Ammon's horn (tissue), 1 donor: ENCODE results near the gene CNTNAP2.
"Not testable (repeated sequence)": the region's sequence is repeated elsewhere in the genome, so short reads cannot be mapped to it uniquely, and the experiment has no call there.

Experiments
- DNase-seq: peaks from one replicate; pipeline ENCODE4 v3.0.0-alpha.2; 2016; ENCODE audit warnings: low spot score

The CNTNAP2 gene

DNA sequence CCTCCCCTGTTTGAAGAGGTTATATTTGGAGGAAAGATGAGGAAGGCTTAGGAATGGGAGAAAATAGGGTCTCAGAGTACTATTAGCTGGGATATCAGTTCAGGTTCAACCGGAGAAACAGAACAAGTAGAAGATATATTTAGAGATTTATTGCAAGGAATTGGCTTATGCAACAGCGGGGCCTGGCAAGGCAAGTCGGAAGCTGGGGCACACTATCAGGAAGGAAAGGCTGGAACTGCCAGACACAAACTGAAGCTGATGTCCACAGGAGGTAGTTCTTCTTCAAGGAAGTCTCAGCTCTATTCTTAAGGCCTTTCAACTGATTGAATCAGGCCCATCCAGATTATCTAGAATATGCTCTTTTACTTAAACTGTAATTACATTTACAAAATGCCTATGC, 1534.4 kb downstream of the CNTNAP2 start:
- DNase-seq: no peak

DNA sequence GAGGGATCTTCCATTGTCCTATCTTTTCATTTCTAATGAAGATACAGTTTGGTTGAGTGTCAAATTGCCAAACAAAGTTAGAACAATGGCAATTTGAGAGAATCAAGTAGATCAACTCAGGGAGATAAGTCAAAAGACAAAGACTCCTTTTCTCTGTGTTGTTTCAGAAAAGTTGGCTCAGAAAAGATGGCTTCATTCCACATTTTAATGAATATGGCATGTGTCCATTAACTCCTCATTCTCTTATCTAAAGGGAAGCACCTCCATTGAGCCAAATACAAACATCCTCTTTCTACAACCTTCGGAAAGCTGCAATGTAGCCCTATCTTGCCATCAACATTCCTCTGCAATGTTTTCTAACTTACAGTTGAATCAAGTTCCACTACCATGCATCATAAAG, 1535.0 kb downstream of the CNTNAP2 start:
- no peak for DNase-seq

DNA sequence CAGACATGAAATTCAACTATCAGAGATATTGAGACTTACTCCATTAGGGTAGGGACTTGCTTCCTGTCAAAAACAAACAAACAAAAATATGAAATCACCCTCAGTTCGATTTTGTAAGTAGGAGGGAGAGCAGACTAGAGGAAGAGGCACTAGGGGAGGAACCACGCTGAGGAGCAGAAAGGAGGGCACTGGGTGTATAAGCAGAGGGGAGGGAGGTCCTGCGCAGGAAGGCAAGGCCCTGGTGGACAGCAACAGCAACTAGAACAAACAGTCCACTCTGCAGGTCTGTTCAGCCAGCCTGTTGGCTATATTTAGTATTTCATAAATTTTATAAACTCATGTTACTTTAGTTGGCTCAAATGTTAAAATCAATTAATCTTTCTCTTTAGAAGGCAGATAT, 1536.9 kb downstream of the CNTNAP2 start:
- no peak for DNase-seq

DNA sequence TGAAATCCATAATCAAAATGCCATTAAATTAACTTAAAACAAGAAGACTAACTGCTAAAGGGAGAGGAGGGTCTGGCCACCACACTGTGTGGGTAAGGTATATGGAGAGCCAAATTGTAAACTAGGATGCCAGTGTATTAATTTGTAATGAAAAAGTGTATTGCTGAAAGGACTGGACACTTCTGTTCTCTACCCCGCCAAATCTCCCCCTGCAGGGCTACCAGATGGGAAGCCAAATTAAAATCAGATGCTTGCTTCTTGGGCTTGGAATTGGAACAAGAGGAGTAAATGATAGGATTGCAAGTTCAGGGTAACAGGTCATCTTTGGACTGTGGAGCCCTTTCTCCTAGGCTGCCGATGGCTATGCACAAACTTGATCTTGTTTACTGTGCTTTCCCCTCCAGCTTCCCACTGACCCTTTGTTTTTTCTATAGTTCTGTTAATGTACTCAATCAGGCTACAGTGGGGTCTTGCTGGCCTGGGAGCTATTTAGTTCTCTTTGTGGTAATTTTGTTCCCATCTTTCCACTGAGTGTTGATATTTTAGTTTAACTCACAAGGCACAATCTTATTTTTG, 1541.9 kb downstream of the CNTNAP2 start:
- DNase-seq: no peak

DNA sequence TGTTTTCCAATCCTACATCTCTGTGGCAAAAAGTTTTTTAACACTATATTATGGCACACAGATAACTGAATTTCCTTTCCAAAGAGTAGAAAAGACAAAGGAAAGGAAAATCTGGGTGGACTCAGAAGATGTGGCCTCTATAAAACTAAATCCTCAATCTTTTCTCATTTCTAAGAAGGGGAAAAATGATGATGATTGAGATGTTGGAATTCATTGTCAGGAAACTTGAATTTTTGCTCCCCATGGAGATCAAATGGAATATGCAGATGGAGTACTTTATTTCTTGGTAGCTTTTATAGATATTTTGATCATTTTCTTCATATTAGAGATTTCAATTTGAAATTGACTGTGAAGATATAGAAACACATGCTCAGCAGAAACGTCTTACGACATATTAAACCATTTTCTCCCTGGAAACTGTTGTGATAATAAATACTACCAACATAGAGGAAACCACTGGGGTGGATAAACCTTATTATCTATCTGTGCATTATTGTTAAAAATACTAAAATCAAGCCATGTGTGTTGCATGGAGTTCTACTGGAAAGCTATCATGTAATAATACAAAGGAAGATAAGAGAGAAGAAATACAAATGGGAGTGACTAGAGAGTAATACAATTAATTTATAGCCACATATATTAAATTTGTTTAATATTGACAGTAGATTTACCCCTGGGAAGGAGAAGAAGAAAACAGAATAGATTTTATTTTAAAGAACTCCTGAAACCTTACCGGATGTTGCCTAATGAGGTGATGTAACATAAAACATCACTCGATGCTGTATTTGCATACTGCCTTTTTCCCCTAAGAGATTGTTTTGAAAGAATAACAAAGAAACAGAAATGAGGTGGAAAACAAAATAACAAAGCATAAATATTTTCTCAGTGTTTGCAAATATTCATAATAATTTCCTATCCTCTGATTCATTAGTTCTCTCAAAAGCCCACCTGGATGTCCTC, 1542.7 kb downstream of the CNTNAP2 start:
- DNase-seq: no peak

DNA sequence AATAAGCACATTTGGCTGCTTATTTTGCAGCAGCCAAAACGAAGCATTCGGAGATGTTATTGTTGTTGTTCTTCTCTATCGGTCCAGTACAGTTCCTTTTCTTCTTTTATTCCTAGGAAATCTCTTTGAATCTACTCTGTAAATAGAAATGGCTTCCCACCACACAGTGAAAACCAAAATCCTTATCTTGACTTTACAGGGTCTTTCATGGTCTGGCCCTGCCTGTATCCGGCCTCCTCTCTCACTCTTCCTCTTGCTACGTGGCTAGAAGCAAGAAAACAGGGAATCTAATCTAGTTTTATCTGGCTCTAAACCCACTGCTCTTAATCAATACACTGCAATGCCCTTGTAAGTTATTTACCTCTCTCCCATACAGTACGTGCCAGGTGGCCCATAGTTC, 1547.9 kb downstream of the CNTNAP2 start:
- no peak for DNase-seq

DNA sequence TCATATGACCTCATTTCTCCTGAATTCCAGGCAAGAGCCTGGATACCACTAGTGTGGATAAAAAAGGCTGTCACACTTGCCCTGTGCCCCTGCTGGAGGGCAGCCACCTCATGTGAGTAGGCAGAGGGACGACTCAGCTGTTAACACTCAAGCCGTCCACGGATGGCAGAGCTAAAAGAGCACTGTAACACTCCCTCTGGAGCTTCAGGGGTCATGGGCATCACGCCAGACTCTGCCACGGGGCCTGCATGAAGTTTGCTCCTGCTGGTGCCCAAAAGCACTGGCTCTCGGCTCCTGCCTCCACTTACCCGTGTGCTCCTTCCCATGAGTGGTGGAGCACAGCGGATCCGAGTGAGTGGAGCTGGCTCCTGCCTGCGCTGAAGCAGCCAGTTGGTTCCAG, 1554.2 kb downstream of the CNTNAP2 start:
- no peak for DNase-seq

DNA sequence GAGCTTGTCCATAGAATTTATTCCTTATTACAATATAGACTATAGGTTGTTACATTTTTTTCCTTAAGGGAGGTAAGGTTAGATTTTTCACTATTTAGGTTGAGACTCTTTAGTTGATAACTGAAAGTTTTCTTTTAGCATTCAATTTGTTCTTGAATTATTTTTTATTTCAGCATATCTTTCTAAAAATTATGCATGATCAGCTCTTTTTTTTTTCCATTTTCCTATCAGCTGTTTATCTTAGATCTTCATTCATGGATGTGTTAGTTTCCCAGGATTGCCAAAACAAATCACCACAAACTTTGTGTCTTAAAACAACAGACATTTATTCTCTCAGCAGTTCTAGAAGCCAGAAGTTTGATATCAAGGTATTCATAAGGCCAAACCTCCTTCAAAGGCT, 1558.1 kb downstream of the CNTNAP2 start:
- no peak for DNase-seq

DNA sequence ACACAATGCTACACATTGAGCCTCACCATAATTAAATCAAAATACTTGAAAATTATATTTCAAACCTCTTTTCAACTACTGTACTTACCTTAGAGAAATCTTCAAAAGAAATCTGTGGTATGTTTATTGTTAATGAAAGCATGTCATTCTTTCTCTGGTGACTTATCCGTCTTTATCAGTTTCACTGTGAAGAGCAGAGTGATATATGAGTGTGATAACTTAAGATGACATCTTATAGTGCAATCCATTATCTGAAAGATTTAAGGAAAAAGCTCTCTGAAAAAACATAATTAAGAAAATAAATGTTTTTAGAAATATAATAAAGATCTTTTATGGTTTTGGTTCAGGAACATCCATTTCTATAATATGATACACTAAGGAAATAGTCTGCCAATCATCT, 1562.3 kb downstream of the CNTNAP2 start:
- DNase-seq: no peak

DNA sequence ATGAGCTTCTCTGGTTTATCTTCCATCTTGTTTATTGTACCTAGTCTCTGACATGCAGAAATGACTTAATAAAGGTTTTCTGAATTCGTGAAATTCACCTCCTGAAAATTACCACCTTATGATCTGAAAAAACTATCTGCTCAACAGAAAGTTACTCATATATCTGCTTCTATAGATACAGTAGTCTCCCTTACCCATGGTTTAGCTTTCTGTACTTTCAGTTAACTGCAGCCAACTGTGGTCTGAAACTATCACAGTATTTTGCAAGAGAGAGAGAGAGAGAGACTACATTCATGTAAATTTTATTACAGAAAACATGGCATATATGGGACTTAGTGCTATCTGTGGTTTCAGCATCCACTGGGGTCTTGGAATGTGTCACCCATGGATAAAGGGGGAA, 1564.9 kb downstream of the CNTNAP2 start:
- DNase-seq: no peak

DNA sequence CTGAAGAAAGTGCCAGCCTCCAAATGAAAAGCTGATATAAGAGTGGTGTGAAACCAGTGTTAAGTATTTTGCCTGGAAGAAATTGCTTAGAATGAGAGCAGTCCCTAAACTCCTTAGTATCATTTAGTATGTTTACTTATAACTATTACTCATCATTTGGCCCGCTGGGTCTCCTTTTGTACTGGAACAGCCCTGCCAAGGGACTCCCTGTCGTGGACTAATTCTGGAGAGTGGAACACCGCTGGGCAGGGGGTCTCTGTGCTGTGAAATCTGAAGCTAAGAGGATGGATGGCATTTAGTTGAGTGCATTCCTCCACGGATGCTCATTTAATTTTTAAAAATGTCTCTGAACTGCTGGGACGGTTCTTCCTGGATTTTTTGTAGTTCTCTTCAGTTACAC, 1584.1 kb downstream of the CNTNAP2 start:
- DNase-seq: no peak

DNA sequence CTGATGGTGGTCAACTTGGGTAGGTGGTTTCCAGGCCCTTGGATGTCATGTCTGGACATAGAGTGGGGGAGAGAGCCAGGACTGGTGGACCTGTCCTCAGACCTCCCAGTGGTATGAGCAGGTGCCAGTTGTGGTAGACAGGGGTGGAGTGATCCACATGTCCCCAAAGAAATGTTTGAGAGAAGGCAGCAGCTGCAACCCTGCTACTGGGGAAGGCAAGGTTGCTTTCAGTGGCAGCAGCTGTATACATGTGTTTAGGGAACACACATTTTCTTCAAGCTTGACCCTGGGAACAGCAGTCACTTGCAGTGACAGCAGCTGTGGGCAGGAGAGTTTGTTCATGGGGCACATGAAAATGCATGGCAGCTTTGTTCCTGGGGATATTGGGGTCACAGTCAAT, 1591.3 kb downstream of the CNTNAP2 start:
- no peak for DNase-seq

DNA sequence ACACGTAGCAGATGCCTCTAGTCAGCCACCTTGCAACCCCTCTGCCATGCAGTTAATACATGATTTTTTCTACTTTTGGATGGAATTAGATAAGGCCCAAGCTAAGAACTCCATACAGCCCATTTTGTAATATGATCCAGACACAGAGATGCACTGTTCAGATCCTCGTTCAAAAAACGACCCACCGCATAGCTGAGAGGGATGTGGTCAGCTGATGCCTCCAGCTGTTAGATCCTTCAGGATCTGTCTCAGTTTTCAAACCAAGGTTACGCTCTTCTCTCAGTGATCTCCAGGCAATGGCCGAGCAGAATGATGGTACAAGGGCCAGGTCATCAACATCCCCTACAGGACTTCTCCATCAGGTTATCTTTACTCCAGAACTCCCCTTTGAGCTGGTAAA, 1592.3 kb downstream of the CNTNAP2 start:
- no peak for DNase-seq

DNA sequence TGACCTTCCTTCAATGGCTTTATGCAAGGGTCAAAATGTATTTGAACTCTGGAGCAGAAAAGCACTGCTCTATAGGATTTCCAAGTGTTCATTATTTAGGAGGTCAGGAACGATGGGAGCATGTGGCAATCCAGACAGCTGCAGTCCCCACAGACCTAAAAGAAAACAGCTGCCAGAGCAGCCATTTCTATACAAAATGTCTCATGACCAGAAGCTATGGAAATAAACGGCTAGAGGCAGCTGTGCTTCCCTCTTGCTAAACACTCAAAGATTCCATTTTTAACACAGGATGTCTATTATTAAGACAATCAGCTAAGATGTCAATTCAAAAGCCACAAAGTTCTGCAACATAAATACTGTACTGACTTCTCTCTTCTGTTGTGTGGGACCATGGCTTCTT, 1594.8 kb downstream of the CNTNAP2 start:
- no peak for DNase-seq

DNA sequence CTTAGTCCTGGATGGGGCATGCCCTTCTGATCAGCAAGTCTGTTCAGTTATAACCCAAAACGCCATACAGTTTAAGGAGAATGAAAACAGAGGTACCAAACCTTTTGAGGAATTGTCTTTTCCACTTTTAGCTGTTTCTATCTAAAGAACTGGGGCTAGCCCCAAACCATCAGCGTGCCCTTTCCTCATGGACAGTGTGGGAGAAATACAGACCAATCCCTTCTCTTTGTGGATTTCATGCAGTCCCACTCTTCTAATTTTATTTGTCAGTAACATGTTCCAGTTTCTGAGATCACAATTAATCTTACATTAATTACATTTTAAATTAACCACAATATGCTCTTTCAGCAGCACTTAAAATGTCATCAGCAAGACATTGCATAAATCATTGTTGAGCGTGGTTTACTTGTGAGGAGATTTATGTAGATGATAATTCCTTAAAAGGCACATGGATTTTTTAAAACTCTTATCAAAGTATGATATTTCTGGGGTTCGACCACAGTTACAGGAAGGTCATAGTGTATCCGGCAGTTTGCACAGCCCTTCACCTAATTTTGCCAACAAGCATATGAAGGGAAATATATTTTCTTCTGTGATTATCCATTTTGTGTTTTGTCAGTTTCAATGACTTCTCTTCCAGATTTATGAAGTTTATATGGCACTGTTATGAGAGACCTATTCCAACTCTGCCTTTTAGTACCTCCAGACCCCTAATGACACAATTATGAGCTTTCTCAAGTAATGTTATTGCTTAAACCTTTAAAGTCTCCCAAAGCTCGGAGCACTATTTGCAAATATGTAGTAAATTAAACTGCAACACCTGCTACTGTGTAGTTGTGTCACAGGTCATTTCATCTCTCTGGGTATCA, 1605.6 kb downstream of the CNTNAP2 start:
- DNase-seq: no peak

DNA sequence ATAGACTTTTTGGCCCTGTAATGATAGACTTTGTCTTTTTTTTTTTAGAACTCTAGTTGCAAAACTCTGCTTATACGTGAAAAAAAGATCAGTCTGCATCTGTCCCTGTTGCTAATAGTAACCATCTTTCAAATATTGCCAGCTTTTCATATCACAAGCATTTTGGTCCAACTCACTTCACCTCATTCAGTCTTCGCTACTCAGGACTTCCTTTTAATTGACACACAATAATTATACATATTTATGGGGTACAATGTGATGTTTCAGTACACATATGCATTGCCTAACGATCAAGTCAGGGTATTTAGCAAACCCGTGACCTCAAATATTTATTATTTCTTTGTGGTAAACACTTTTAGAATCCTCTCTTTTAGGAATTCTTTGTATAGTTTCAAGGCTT, 1606.9 kb downstream of the CNTNAP2 start:
- DNase-seq: no peak

DNA sequence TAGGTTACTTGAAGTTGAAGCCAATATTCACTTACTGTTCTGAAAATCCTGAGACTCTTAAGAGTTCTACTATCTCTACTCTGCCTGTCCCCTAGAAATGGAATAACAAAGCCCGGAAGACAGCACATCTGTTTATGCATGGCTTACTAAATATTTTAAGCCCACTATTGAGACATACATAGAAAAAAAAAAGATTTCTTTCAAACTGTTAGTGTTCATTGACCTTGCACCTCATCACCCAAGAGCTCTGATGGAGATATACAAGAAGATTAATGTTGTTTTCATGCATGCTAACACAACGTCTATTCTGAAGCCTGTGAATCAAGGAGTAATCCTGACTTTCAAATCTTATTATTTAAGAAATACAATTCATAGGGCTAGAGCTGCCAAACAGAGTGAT, 1614.7 kb downstream of the CNTNAP2 start:
- no peak for DNase-seq

DNA sequence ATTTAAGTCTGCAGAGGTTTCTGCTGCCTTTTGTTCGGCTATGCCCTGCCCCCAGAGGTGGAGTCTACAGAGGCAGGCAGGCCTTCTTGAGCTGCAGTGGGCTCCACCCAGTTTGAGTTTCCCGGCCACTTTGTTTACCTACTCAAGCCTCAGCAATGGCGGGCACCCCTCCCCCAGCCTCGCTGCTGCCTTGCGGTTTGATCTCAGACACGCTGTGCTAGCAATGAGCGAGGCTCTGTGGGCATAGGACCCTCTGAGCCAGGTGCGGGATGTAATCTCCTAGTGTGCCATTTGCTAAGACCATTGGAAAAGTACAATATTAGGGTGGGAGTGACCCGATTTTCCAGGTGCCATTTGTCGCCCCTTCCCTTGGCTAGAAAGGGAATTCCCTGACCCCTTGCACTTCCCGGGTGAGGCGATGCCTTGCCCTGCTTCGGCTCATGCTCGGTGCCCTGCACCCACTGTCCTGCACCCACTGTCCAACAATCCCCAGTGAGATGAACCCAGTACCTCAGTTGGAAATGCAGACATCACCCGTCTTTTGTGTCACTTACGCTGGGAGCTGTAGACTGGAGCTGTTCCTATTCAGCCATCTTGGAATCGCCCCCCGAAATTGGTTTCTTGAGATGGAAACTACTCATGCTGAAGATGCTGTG, 1621.1 kb downstream of the CNTNAP2 start:
- DNase-seq: not testable (repeated sequence)

DNA sequence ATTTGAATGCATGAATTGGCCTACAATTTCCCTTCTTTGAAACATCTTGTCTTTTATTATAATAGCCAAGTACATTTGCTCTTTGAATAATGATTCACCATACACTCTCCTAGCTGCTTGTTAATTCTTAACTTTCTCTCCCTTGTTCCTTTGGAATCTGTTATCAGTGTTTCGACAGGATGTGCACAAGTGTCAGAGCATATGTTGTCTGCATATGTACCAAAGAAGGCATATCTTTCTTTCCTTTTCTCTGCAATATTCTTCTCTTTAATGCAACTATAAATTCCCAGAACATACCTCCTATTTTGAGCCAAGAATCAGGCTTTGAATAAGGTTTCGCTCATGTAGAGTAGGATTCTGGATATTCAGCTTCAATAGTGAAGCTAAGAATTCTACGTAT, 1625.7 kb downstream of the CNTNAP2 start:
- DNase-seq: no peak

DNA sequence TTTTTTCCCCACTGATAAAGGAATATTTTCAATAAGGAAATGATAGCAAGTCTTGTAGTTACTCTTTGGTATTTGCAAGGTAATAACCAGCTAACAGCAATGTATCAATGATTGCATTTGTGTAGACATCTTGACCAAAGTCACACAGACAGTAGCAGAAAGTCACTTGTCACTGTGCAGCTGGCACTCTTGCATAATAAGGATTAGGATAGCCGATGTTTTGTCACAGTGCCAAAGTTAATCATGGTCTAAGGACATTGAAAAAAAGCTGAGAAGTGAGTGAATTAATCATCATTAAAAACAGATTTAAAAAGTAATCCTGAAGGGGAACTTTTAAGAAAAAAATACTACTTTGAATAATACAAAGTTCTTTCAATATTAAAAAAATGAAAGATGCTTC, 1639.7 kb downstream of the CNTNAP2 start:
- peak; percentile 22 for DNase-seq

DNA sequence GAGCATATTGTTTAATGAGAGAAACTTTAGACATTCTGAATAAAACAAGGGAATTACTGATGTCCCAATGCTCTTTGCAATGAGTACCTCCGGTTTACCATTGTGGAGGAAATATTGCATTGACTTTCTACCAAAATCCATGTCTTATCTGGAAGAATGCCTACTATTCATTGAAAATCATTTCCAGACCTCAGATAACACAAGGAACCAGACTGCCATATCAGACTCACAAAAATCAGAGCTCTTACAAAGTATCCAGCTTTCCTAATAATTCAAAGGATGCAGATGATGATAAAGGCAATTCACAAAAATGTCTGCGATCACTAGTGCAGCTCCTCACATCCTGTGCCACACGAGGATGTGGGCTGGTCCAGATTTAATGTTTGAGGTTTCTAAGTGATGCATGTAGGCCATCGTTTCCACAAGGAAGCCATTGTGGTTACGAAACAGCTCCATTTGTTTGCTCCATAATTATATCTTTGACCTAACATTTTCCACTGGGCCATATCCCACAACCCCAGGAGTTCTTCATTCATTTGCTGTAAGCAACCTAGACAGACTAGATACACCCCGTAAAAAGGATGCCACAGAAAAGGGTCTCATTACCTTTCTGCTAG, 1642.8 kb downstream of the CNTNAP2 start:
- no peak for DNase-seq

DNA sequence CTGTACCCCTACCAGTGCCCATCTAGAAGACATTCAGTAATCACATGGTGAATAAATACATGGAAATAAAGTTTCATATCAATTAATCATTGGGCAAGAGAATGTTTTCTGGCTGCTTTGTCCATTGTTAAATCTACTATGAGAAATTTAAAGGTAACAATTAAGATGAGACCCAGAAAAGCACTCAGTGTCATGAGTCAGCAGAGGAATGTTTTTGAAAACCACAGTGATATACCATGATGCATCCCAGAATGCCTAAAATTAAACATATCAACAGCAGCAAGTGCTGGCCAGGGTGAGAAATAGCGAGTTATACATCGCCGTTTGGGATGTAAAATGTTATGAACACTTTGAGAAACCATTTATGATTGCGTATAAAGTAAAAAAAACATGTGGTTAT, 1648.7 kb downstream of the CNTNAP2 start:
- no peak for DNase-seq
